Liver (tissue), 9 donors: ENCODE data around the gene CACYBP. TPM values are rescaled to one million over a fixed set of nuclear protein-coding genes. Genes with fewer than 3 reads are reported as not detected.
A peak's percentile ranks its signal among the peaks of the same experiment; 100 is the strongest.

ENCODE experiments used
- DNase-seq: peaks from one replicate; pipeline ENCODE4 v3.0.0-alpha.2; 2017; ENCODE audit warnings: low spot score
- H3K27ac ChIP-seq, 2 donors: one replicate each; pipeline ENCODE4 v1.7.0; 2013; ENCODE audit warnings: inconsistent platforms in 2 of 2, low read length in 2 of 2, control low read depth in 1 of 2, low read depth in 1 of 2, mild to moderate bottlenecking in 1 of 2
- H3K27me3 ChIP-seq, 4 donors: one replicate each; pipeline versions ENCODE4 v1.6.1 to v1.7.0; 2013; ENCODE audit warnings: low read length in 3 of 4, inconsistent platforms in 1 of 4, mild to moderate bottlenecking in 1 of 4, moderate library complexity in 1 of 4; ENCODE audit not compliant: control insufficient read depth in 4 of 4, insufficient read depth in 4 of 4
- H3K36me3 ChIP-seq, 4 donors: one replicate each; pipeline versions ENCODE4 v1.6.1 to v1.7.0; 2013; ENCODE audit warnings: low read length in 3 of 4, mild to moderate bottlenecking in 3 of 4, low read depth in 1 of 4, moderate library complexity in 1 of 4; ENCODE audit not compliant: control insufficient read depth in 4 of 4, insufficient read depth in 3 of 4
- H3K4me1 ChIP-seq, 4 donors: one replicate each; pipeline versions ENCODE4 v1.6.1 to v1.7.0; 2013; ENCODE audit warnings: low read length in 3 of 4, mild to moderate bottlenecking in 3 of 4, moderate library complexity in 1 of 4; ENCODE audit not compliant: control insufficient read depth in 4 of 4, insufficient read depth in 4 of 4
- H3K4me3 ChIP-seq, 3 donors: one replicate each; pipeline versions ENCODE4 v1.6.1 to v1.7.0; 2013; ENCODE audit warnings: low read length in 3 of 3, control low read depth in 1 of 3, low read depth in 1 of 3, mild to moderate bottlenecking in 1 of 3
- H3K9ac ChIP-seq, 2 donors: one replicate each; pipeline ENCODE4 v1.7.0; 2013; ENCODE audit warnings: low read length in 2 of 2, mild to moderate bottlenecking in 2 of 2, moderate library complexity in 2 of 2, control low read depth in 1 of 2, low read depth in 1 of 2
- H3K9me3 ChIP-seq, 4 donors: one replicate each; pipeline versions ENCODE4 v1.6.1 to v1.7.0; 2013; ENCODE audit warnings: low read length in 3 of 4; ENCODE audit not compliant: control insufficient read depth in 4 of 4
- ATF3 ChIP-seq: IDR thresholded peaks from 2 replicates; pipeline ENCODE4 v1.6.1; 2016; ENCODE audit warnings: antibody characterized with exemption
- CTCF ChIP-seq: fragments of 150-350 bp; IDR thresholded peaks from 2 replicates; pipeline ENCODE4 v1.5.1; 2017; ENCODE audit warnings: improper control_type of control experiment, low read depth, low read length; ENCODE audit not compliant: missing input control
- EGR1 ChIP-seq, 2 donors: IDR thresholded peaks; 2 replicates each; pipeline ENCODE4 v1.6.1; 2016 to 2018; ENCODE audit warnings: antibody characterized with exemption in 2 of 2, low read depth in 2 of 2
- FOXA2 ChIP-seq: IDR thresholded peaks from 2 replicates; pipeline ENCODE4 v1.6.1; 2016; ENCODE audit warnings: antibody characterized with exemption
- GABPA ChIP-seq, 2 donors: IDR thresholded peaks in 1 of 2; conservative IDR thresholded peaks in 1 of 2; 2 replicates each; pipeline ENCODE4 v1.6.1; 2016; ENCODE audit warnings: antibody characterized with exemption in 2 of 2, mild to moderate bottlenecking in 1 of 2, moderate library complexity in 1 of 2
- HNF4A ChIP-seq, 2 donors: conservative IDR thresholded peaks; 2 replicates each; pipeline ENCODE4 v1.6.1; 2016; ENCODE audit warnings: antibody characterized with exemption in 2 of 2, mild to moderate bottlenecking in 2 of 2
- HNF4G ChIP-seq: IDR thresholded peaks from 2 replicates; pipeline ENCODE4 v1.6.1; 2016; ENCODE audit warnings: antibody characterized with exemption
- JUND ChIP-seq, 2 donors: IDR thresholded peaks; 2 replicates each; pipeline ENCODE4 v1.6.1; 2016; ENCODE audit warnings: antibody characterized with exemption in 2 of 2
- MAX ChIP-seq: IDR thresholded peaks from 2 replicates; pipeline ENCODE4 v1.6.1; 2016; ENCODE audit warnings: antibody characterized with exemption
- NR2F2 ChIP-seq: IDR thresholded peaks from 2 replicates; pipeline ENCODE4 v1.6.1; 2016; ENCODE audit warnings: antibody characterized with exemption
- RAD21 ChIP-seq, 2 donors: IDR thresholded peaks; 2 replicates each; pipeline ENCODE4 v1.6.1; 2016; ENCODE audit warnings: antibody characterized with exemption in 2 of 2, mild to moderate bottlenecking in 2 of 2
- REST ChIP-seq: IDR thresholded peaks from 2 replicates; pipeline ENCODE4 v1.6.1; 2016; ENCODE audit warnings: antibody characterized with exemption, mild to moderate bottlenecking
- RXRA ChIP-seq, 2 donors: IDR thresholded peaks; 2 replicates each; pipeline ENCODE4 v1.6.1; 2017 to 2018; ENCODE audit warnings: antibody characterized with exemption in 2 of 2, mild to moderate bottlenecking in 1 of 2
- SP1 ChIP-seq: IDR thresholded peaks from 2 replicates; pipeline ENCODE4 v1.6.1; 2018; ENCODE audit warnings: antibody characterized with exemption, mild to moderate bottlenecking
- TAF1 ChIP-seq: conservative IDR thresholded peaks from 2 replicates; pipeline ENCODE4 v1.6.1; 2016; ENCODE audit warnings: antibody characterized with exemption, mild to moderate bottlenecking
- YY1 ChIP-seq: IDR thresholded peaks from 2 replicates; pipeline ENCODE4 v1.6.1; 2016; ENCODE audit warnings: antibody characterized with exemption, mild to moderate bottlenecking
- ZBTB33 ChIP-seq: IDR thresholded peaks from 2 replicates; pipeline ENCODE4 v1.6.1; 2016; ENCODE audit warnings: antibody characterized with exemption
- WGBS: extraction: QIAGEN DNeasy Blood & Tissue Kit; methylation state at CpG from one replicate; pipeline ENCODE4 v1.1.7; 2013; 5-methylcytosine and 5-hydroxymethylcytosine counted together
- polyA plus RNA-seq, 2 donors: library from polyadenylated mRNA; stranded (reverse) in 1 of 2; unstranded in 1 of 2; fragments of 200-250 nt in 1 of 2; fragments of >200 nt in 1 of 2; fragmentation: Nextera tagmentation in 1 of 2; extraction: Ambion mirVana in 1 of 2; gene quantifications; one replicate each; pipeline versions ENCODE4 v1.2.1 to v1.2.3, GENCODE V29; 2013 to 2015
- total RNA-seq, 2 donors: library from RNA; depleted of rRNA; stranded (reverse); fragments of >200 nt; gene quantifications; one replicate each; pipeline ENCODE4 v1.2.3, GENCODE V29; 2014
- donor health status: healthy.
- donor health status: healthy.
- donor health status: healthy.
- donor health status: healthy.
- donor health status: healthy.

The CACYBP gene
- total and polyA plus RNA-seq, 4 donors, result 26.4 to 81.2 (median 36.6) TPM

GRCh38 chr1:174954671-174955669, 44.8 kb upstream of the CACYBP start:
- Histone ChIP-seq H3K9ac (no peak overlapping the region), H3K9me3 (no peaks in the 10 kb centered on the region), H3K36me3 (no peaks in the 10 kb centered on the region), H3K27ac (peak overlapping the region; percentile 21 to 46), H3K4me1 (peaks cover 1 to 19% (median 14%) of the 10 kb centered on the region in 4 donors), H3K27me3 (no peaks in the 10 kb centered on the region), H3K4me3 (no peak overlapping the region)
- 43% methylated on average over 3 of the region's 3 CpGs for WGBS
- DNase-seq, result no peak
- peak; percentile 47 for TF ChIP-seq FOXA2
- TF ChIP-seq HNF4G, result no peak

- Histone ChIP-seq H3K9me3 (no peaks in the 10 kb centered on the region), H3K4me3 (no peak overlapping the region), H3K27me3 (no peaks in the 10 kb centered on the region), H3K4me1 (peaks cover 1 to 19% (median 14%) of the 10 kb centered on the region in 4 donors), H3K9ac (no peak overlapping the region), H3K27ac (no peak overlapping the region), H3K36me3 (no peaks in the 10 kb centered on the region)
- no peak for TF ChIP-seq ZBTB33
- no peak for DNase-seq
- 96% methylated on average over 3 of the region's 3 CpGs for WGBS
Observed at GRCh38 chr1:174956086-174956485, 43.7 kb upstream of the CACYBP start.

GRCh38 chr1:174956976-174957375, 42.8 kb upstream of the CACYBP start:
- DNase-seq, result no peak
- H3K9me3 ChIP-seq, result no peaks in the 10 kb centered on the region
- H3K27ac ChIP-seq, result no peak overlapping the region
- no peak overlapping the region for H3K4me3 ChIP-seq
- peaks cover 1 to 19% (median 14%) of the 10 kb centered on the region in 4 donors for H3K4me1 ChIP-seq
- H3K36me3 ChIP-seq, result no peaks in the 10 kb centered on the region
- H3K27me3 ChIP-seq, result no peaks in the 10 kb centered on the region
- H3K9ac ChIP-seq, result no peak overlapping the region
- no peak for TF ChIP-seq JUND (IDR thresholded peaks at IDR 0.05)
- no peak for TF ChIP-seq HNF4A (conservative IDR thresholded peaks at IDR 0.05)
- no peak for TF ChIP-seq HNF4G
- TF ChIP-seq RXRA (IDR thresholded peaks at IDR 0.05), result no peak
- TF ChIP-seq GABPA (IDR thresholded peaks at IDR 0.05 in 1 of 2, conservative IDR thresholded peaks at IDR 0.05 in 1 of 2), result no peak
- TF ChIP-seq FOXA2, result no peak
- no peak for TF ChIP-seq SP1
- no peak for TF ChIP-seq CTCF
- TF ChIP-seq MAX, result no peak
- no peak for TF ChIP-seq ZBTB33
- no peak for TF ChIP-seq ATF3
- no peak for TF ChIP-seq NR2F2
- no peak for TF ChIP-seq RAD21 (IDR thresholded peaks at IDR 0.05)
- no peak for TF ChIP-seq YY1
- TF ChIP-seq EGR1 (IDR thresholded peaks at IDR 0.05; ENCODE audit: low read depth in 2 of 2), result no peak
- no peak for TF ChIP-seq REST
- TF ChIP-seq TAF1, result no peak
